Eye (tissue), 1 donor: Measurements from ENCODE around the gene TGFBR2.

ENCODE experiments used
- DNase-seq: peaks from one replicate; pipeline ENCODE4 v3.0.0-alpha.2; 2015

The TGFBR2 gene

DNA sequence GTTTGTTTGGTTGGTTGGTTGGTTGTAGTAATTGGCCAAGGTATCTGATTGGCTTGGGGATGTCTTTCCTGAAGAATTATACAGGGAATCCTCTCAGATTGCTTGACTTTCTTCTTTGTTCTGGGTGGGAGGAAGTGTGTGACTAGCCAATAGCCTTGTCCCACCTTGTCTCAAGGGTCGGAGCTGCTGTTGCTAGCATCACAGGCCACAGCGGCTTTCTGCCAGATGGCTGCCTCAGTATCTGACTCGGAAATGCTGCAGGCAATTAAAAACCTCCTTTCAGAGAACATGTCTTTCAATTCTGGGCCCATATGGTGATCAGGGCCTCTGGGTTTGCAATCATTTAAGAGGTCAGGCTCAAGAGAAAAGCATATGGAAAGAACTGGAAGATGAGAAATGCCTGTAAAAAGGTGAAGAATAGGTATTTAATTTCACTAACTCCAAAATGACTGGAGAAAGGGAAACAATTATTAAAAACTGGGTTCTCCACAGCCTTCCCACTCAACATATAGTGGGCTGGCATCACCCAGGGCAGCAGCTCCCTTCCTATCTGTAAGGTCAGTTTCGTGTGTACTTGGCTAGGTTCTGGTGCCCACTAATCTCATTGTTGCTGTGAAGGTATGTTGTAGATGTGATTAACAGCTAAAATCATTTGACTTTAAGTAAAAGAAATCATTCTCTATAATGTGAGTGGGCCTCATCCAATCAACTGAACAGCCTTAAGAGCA lies 32.4 kb downstream of the TGFBR2 start:
- DNase-seq = peak; percentile 64

- no peak for DNase-seq
Observed at GRCh38 chr3:30639937-30640336, 33.5 kb downstream of the TGFBR2 start.

DNA sequence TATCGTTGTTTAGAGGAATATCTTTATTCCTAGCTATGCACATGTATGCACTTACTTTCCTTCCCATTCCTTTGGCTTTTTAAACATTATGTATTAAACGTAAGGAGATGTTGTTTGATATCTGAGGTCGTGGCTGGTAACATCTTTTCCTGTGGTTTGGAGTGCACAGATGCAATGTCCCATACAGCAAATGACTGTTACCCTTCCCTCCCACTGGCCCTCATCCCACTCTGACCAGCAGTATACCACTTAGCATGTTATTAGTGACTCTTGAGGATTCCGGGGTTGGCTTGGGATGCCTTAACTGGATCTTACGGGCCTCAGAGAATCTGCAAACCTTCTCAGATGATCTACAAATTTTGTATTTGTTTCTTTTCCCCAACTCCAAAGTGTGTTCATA lies 34.5 kb downstream of the TGFBR2 start:
- no peak for DNase-seq

DNA sequence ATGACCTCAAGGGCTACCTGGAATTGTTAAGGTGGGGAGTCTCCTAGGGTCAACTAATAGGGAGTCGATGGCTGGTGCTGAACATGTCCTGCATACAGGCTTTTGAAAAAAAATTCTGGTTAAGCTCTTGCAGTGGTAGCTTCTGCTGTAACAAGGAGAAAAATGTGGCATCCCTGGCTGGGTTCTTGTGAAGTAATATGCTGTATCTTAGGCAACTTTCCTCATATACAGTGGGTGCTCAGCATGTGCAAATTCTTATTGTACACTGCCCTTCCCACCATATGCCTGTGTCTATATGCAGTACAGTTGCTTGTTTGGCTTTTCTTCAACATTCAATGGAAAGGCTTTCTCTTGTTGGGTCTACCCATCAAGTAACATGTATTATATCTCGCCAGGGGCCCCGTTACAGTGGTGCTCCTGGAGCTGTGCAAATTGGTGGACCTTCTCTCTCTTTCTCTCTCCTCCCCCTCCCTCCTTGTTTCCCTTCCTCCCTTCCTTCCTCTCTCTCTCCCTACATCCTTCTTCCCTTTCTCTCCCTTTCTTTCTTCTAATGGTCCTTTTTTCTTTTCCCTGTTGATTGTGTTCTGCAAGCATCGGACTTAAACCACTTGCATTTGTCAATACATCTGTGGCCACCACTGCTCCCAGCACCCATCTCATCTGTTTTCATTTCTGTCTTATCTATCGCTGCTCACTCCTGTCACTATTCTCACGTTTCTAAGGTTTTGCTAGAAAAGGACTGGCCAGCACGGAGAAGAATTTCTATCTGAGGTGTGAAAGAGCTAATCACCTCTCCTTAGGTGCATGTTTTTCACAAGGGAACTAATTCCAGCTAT lies 35.2 kb downstream of the TGFBR2 start:
- DNase-seq = no peak

GRCh38 chr3:30642849-30643361 lies 36.5 kb downstream of the TGFBR2 start:
- no peak for DNase-seq

DNA sequence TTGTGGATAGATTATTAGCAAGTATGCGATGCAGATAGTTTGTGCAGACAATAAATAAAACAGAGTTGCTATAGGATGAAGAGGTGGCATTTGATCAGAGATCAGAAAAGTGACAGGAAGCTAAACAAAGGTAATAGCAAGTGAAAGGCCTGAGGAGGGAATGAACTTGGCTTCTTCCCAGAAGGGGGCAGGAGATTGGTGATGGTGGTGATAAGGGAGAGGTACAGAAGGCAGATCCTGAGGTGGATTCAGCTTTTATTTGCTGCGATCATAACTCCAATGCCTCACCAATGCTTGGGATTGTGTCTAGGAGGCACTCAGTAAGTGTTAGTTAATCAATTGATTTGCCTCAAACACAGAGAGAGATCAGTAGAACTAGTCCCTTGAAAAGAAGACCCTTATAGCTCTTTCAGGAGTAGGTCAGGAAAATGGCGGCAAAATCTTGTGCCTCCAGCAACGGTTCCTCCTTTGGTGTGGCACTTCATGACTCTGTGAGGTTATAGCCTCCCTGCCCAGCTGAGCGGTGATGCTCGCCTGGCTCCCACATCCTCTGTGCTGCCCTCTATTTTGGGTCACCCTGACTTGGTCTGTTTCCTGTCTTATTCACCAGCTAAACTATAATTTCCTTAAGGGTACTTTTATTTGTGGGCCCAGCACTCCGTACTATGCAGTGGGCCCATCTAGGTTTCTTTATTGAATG lies 37.5 kb downstream of the TGFBR2 start:
- no peak for DNase-seq

GRCh38 chr3:30644615-30645014 lies 38.2 kb downstream of the TGFBR2 start:
- no peak for DNase-seq

GRCh38 chr3:30645077-30645476 lies 38.7 kb downstream of the TGFBR2 start:
- no peak for DNase-seq

DNA sequence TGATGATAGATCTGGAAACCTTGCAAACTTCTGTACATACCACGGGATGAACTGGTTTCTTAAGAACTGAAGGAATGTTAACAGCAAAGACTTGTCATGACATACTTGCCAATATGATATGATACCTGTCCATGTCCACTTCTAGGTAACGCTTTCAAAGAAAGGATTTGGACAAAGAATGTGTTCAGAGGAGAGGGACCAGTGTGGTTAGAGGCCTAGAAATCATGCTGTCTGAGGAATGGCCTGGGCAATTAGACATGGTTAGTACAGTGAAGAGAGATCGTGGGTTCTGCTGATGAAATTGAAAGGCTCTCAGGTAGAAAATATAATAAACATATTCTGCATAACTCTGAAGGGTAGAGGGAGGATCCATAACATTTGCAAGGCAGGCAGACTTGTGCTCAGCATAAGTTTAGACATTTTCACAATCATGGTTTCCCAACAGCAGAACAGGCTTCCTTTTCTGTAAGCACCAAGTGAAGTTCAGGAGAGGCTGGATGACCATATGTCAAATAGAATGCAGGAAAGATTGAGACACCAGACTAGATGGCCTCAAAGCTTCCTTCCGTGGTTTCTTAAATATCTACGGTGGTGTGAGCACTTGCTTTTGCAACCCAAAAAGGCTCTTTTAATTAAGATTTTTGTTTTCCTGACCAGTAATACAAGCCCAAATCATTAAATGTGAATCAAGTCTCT lies 39.9 kb downstream of the TGFBR2 start:
- no peak for DNase-seq

- DNase-seq = no peak
Observed at GRCh38 chr3:30646961-30647752, 40.8 kb downstream of the TGFBR2 start.

GRCh38 chr3:30648670-30649357 lies 42.4 kb downstream of the TGFBR2 start:
- no peak for DNase-seq

GRCh38 chr3:30649572-30650318 lies 43.3 kb downstream of the TGFBR2 start:
- DNase-seq = no peak

- DNase-seq = no peak
Observed at GRCh38 chr3:30650348-30650995, 44.1 kb downstream of the TGFBR2 start.

DNA sequence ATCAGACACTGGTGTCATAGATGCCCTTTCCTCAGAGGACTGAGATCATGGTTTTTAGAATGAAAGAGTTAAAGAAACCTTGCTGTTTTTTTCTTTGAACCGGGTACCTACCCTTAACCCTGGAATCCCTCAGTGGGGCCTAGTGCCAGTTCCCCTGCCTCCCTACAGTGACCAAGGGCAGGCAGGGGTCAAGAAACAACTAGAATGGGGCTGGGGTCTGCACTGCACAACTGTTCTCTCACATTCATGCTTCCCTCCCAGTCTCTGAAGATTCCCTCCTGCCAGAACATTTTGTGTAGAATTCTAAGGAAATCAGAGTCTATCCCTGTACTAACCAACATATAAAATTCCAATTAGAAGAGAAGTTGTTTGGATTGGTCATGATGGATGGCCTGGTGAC lies 47.9 kb downstream of the TGFBR2 start:
- DNase-seq = no peak

- no peak for DNase-seq
Observed at GRCh38 chr3:30655187-30655812, 48.9 kb downstream of the TGFBR2 start.

DNA sequence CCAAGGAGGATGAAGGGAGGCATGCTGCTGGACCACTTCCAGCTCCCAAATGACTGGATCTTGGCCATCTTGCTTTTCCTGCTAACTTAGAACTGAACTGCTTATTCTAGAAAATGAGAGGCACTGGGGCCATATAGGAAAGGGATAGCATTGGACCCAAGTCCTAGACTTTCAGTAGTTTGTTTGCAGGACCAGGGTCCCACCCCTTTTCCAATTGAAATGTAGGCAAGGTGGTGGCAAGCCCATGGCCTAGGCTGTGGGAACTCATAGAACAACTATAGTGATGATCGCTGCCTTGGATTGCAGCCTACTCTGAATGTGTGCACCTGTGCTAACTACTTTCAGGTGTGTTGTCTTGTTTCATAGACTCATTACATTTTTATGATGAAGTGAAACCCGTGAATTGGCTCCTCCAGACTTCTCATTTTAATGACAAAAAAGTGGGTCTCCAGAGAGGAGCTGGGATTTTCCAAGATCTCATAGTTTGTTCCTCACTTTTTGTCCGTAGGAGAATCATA lies 50.3 kb downstream of the TGFBR2 start:
- DNase-seq = no peak

GRCh38 chr3:30657914-30658313 lies 51.5 kb downstream of the TGFBR2 start:
- no peak for DNase-seq

- DNase-seq = peak; percentile 58
Observed at GRCh38 chr3:30658328-30659052, 52.1 kb downstream of the TGFBR2 start.
